Transverse colon (tissue), 4 donors: ENCODE measurements around the gene ARHGAP18.

Experiments
- EP300 ChIP-seq: sonication (generic); formaldehyde crosslinking; IDR thresholded peaks from one replicate; pipeline ENCODE4 v1.6.1; 2017; ENCODE audit warnings: antibody characterized with exemption, low read depth
- POLR2A ChIP-seq: fragments of 450-650 bp; IDR thresholded peaks from one replicate; pipeline ENCODE4 v1.6.1; 2016; ENCODE audit warnings: antibody characterized with exemption, mild to moderate bottlenecking, moderate library complexity
- POLR2AphosphoS5 ChIP-seq, 3 donors: sonication (generic); formaldehyde crosslinking; IDR thresholded peaks; one replicate each; pipeline ENCODE4 v1.6.1; 2016; ENCODE audit warnings: antibody characterized with exemption in 3 of 3
- TF ChIP-seq, protein P1 (sequence below), 5 experiments: fragments of 200-600 bp in 3 of 5; fragments of 450-650 bp in 2 of 5; sonication (generic) in 3 of 5; IDR thresholded peaks; 1 replicate in 2 of 5; 2 replicates in 3 of 5; pipeline ENCODE4 v1.5.1; 2016 to 2017; ENCODE audit warnings: antibody characterized with exemption in 5 of 5, inconsistent platforms in 3 of 5, mild to moderate bottlenecking in 2 of 5, moderate library complexity in 1 of 5

DNA sequence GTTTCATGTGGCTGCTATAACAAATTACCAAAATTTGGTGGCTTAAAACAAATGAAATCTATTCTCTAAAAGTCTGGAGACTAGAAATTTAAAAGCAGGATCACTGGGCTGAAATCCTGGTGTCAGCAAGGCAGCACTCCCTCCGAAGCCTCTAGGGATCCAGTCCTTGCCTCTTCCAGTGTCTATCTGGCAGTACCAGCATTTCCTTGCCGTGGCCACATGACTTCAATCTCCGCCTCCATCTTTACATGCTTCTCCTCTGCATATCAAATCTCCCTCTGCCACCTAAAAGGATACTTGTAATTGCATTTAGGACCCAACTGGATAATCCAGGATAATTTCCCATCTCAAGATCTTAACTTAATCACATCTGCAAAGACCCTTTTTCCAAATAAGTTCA, 30.2 kb downstream of the ARHGAP18 start:
- no peak for TF ChIP-seq POLR2A
- TF ChIP-seq, protein P1, sequence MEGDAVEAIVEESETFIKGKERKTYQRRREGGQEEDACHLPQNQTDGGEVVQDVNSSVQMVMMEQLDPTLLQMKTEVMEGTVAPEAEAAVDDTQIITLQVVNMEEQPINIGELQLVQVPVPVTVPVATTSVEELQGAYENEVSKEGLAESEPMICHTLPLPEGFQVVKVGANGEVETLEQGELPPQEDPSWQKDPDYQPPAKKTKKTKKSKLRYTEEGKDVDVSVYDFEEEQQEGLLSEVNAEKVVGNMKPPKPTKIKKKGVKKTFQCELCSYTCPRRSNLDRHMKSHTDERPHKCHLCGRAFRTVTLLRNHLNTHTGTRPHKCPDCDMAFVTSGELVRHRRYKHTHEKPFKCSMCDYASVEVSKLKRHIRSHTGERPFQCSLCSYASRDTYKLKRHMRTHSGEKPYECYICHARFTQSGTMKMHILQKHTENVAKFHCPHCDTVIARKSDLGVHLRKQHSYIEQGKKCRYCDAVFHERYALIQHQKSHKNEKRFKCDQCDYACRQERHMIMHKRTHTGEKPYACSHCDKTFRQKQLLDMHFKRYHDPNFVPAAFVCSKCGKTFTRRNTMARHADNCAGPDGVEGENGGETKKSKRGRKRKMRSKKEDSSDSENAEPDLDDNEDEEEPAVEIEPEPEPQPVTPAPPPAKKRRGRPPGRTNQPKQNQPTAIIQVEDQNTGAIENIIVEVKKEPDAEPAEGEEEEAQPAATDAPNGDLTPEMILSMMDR (IDR thresholded peaks at IDR 0.05), result no peak
- no peak for TF ChIP-seq EP300
- no peak for TF ChIP-seq POLR2AphosphoS5 (IDR thresholded peaks at IDR 0.05)
